Measurements from ENCODE around the gene ALAD. TPM values are rescaled to one million over a fixed set of nuclear protein-coding genes. Genes with fewer than 3 reads are reported as not detected.

ALAD gene
- total RNA-seq, 1 experiment from 2014 or later = 8.9 TPM

- Histone ChIP-seq H3K27ac (ENCODE audit: low read length) (peak within 1 kb of the TSS; percentile 75), H3K4me3 (ENCODE audit: low read depth in 2 of 2, low read length in 2 of 2) (peak within 1 kb of the TSS; percentile 76 to 82), H3K4me1 (ENCODE audit: control insufficient read depth, insufficient read depth, low read length) (no peaks in the 10 kb centered on the region; the same call in 1 of the 2 replicates), H3K36me3 (ENCODE audit: control insufficient read depth, insufficient read depth, low read length) (no peaks in the 10 kb centered on the region; the same call in 1 of the 2 replicates), H3K9me3 (ENCODE audit: control insufficient read depth, insufficient read depth, low read depth, low read length) (no peaks in the 10 kb centered on the region), H3K27me3 (ENCODE audit: control insufficient read depth, insufficient read depth, low read length) (no peaks in the 10 kb centered on the region)
- ATAC-seq (peak; percentile 98), DNase-seq (ENCODE audit: low read depth, low spot score) (no peak)
- intact Hi-C loops (cut with micrococcal nuclease; ENCODE audit: unreplicated experiment) (no loop called here), in situ Hi-C loops (cut with HindIII; ENCODE audit: low pct_unique_long_range_greater_than_20kb, low sequenced_read_pairs) (no loop called here)
- ChIA-PET CTCF (interaction anchor here (0.6 to 0.8 kb wide), 3 partner anchors 95 to 212 kb away, joined by 3 to 4 read pairs (median 3); no protein-coding TSS in a partner anchor), POLR2A (interaction anchor here (0.6 kb wide), 1 partner anchor 107 kb away, joined by 4 read pairs; no protein-coding TSS in a partner anchor)
- TF ChIP-seq CTCF (IDR thresholded peaks at IDR 0.05) = no peak
- TF ChIP-seq POLR2AphosphoS5 (IDR thresholded peaks at IDR 0.05; ENCODE audit: low read depth, low read length) = peak; percentile 70; the same call in 1 of the 2 replicates
- no TSS peak for BruUV-seq (replicated peaks)
Observed at GRCh38 chr9:113376634-113377567, 24.2 kb downstream of the ALAD start, which contains the start of gene HDHD3. TSS of gene HDHD3 (minus strand) at chr9:113376986. CDS start at chr9:113374354, 2,632 bp downstream.

GRCh38 chr9:113375057-113376023, 25.7 kb downstream of the ALAD start:
- POLR2A ChIA-PET = interaction anchor here (0.6 to 0.7 kb wide), 2 partner anchors 12 to 555 kb away, joined by 3 to 6 read pairs; no protein-coding TSS in a partner anchor
- Histone ChIP-seq H3K36me3 (ENCODE audit: control insufficient read depth, insufficient read depth, low read length) (no peaks in the 10 kb centered on the region; the same call in 1 of the 2 replicates), H3K27ac (ENCODE audit: low read length) (0 out of 2 replicates have a peak overlapping the region, but pooled peaks have one; percentile 29), H3K9me3 (ENCODE audit: control insufficient read depth, insufficient read depth, low read depth, low read length) (no peaks in the 10 kb centered on the region), H3K4me1 (ENCODE audit: control insufficient read depth, insufficient read depth, low read length) (no peaks in the 10 kb centered on the region; the same call in 1 of the 2 replicates), H3K4me3 (ENCODE audit: low read depth in 2 of 2, low read length in 2 of 2) (peak overlapping the region; percentile 76 to 82), H3K27me3 (ENCODE audit: control insufficient read depth, insufficient read depth, low read length) (no peaks in the 10 kb centered on the region)
- in situ Hi-C loops (cut with HindIII; ENCODE audit: low pct_unique_long_range_greater_than_20kb, low sequenced_read_pairs) = no loop called here
- no peak for DNase-seq (ENCODE audit: low read depth, low spot score)
- CTCF ChIA-PET = no interaction called here
- TSS peak; percentile 88 for BruUV-seq (replicated peaks)
- intact Hi-C loops (cut with micrococcal nuclease; ENCODE audit: unreplicated experiment) = no loop called here
- no peak for TF ChIP-seq REST (IDR thresholded peaks at IDR 0.05; ENCODE audit: insufficient read depth in 1 of 2, low read depth in 2 of 2, low read length in 1 of 2)
- TF ChIP-seq CTCF (IDR thresholded peaks at IDR 0.05) = no peak
- TF ChIP-seq TCF7L2 (IDR thresholded peaks at IDR 0.05; ENCODE audit: low read depth, low read length) = no peak
- TF ChIP-seq POLR2AphosphoS5 (IDR thresholded peaks at IDR 0.05; ENCODE audit: low read depth, low read length) = no peak
- TF ChIP-seq SIN3A (IDR thresholded peaks at IDR 0.05; ENCODE audit: borderline replicate concordance, insufficient read depth, low read depth, low read length) = no peak
- no peak for ATAC-seq

All from Panc1 (cell line).